Measurements from ENCODE around the gene ZNF195. TPM values are rescaled to one million over a fixed set of nuclear protein-coding genes. Genes with fewer than 3 reads are reported as not detected.
"Not testable (repeated sequence)": the region's sequence is repeated elsewhere in the genome, so short reads cannot be mapped to it uniquely, and the experiment has no call there.

Gene ZNF195
- total and polyA plus RNA-seq, 2 of the 8 experiments (the other 6 are each of a cell fraction or from before 2014, with no cell fraction given) = 23.9 to 88.6 TPM

DNA sequence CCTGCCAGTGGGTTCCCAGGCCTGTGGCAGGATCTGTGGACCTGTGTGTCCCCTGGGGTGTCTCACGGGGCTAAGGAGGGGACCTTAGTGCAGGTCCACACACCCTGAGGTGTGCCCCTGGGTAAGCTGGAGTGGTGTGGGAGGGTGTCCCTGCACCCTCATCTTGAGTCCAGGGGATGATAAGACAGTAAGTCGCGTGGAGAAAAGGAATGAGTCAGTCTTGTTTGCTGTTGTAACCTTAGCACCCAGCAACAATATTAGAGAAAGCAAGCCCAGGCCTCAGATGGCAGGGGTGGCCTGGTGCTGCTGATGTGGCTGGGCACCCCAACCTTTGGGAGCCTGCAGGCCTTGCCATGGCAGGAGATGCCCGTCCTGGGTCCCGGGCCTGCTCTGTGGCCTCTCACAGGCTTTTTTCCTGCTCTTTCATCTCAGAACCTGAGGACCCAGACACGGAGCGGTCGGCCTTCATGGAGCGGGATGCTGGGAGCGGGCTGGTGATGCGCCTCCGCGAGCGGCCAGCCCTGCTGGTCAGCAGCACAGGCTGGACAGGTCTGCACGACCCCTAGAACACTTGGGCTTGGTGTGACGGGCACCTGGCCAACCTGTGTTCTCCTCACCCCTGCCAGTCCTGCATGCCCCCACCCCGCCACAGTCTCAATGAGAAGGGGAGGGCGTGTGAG is 23.4 kb upstream of the ZNF195 start:
- not testable (repeated sequence) for H3K79me2 ChIP-seq (ENCODE audit: control insufficient read depth in 1 of 2, insufficient read depth in 2 of 2, low read length in 2 of 2); DNase-seq (ENCODE audit: low read depth in 1 of 2, low spot score in 2 of 2); H2AK5ac ChIP-seq (ENCODE audit: low read depth, low read length); H2BK5ac ChIP-seq (ENCODE audit: low read depth, low read length); H3K23me2 ChIP-seq (ENCODE audit: low read depth, low read length); H2BK15ac ChIP-seq (ENCODE audit: low read length); FAIRE-seq; H3K27me3 ChIP-seq (replicated peaks in 1 of 4; ENCODE audit: control insufficient read depth in 3 of 4, extremely low read depth in 1 of 4, insufficient read depth in 3 of 4, low read length in 3 of 4); H3K9ac ChIP-seq (replicated peaks in 1 of 4; ENCODE audit: extremely low read depth in 1 of 4, low read depth in 3 of 4, low read length in 3 of 4); H4K20me1 ChIP-seq (replicated peaks in 1 of 2; ENCODE audit: control insufficient read depth in 1 of 2, insufficient read depth in 2 of 2, low read length in 2 of 2); H2BK120ac ChIP-seq (replicated peaks; ENCODE audit: low read depth, low read length); H3K23ac ChIP-seq (ENCODE audit: insufficient read length); H3K27ac ChIP-seq (ENCODE audit: low read depth, low read length); H3K18ac ChIP-seq (ENCODE audit: extremely low read depth, low read length); H4K91ac ChIP-seq (replicated peaks; ENCODE audit: insufficient read length, low read length); H3K79me1 ChIP-seq (ENCODE audit: low read depth, low read length); H3K4me3 ChIP-seq (ENCODE audit: extremely low read depth in 1 of 4, insufficient read depth in 2 of 4, low read depth in 3 of 4, low read length in 4 of 4); H2BK12ac ChIP-seq (ENCODE audit: low read depth, low read length); H3K4ac ChIP-seq (replicated peaks; ENCODE audit: insufficient read length, low read depth, low read length); H4K8ac ChIP-seq (ENCODE audit: extremely low read depth, insufficient read depth, low read length); H3K9me3 ChIP-seq (ENCODE audit: insufficient read depth in 2 of 2, low read depth in 1 of 2, low read length in 1 of 2); H4K5ac ChIP-seq (ENCODE audit: insufficient read length, low read depth, low read length); H2BK20ac ChIP-seq (ENCODE audit: low read length); H3K56ac ChIP-seq (replicated peaks; ENCODE audit: insufficient read length, low read depth, low read length); H3K4me2 ChIP-seq (ENCODE audit: insufficient read depth in 1 of 2, low read depth in 2 of 2, low read length in 2 of 2); H3K14ac ChIP-seq (ENCODE audit: insufficient read length); H2AFZ ChIP-seq (ENCODE audit: low read length); H3K4me1 ChIP-seq (replicated peaks in 1 of 4; ENCODE audit: control insufficient read depth in 3 of 4, insufficient read depth in 4 of 4, low read length in 3 of 4)
- H3K36me3 ChIP-seq (ENCODE audit: control insufficient read depth in 2 of 4, insufficient read depth in 4 of 4, low read length in 3 of 4) = peaks cover 5 to 59% (median 21%) of the 10 kb centered on the region in 4 experiments
- ChIA-PET POLR2A (ENCODE audit: partially characterized antibody) (interaction anchor here (0.9 to 10.3 kb wide), 2 partner anchors 19 to 208 kb away, joined by 3 to 187 read pairs; partner anchors contain the start of gene ZNF195), CTCF (ENCODE audit: partially characterized antibody) (interaction anchor here (1.4 kb wide), 1 partner anchor 16 kb away, joined by 3 read pairs; no protein-coding TSS in a partner anchor)
- WGBS, 2 experiments (ENCODE audit: extremely low coverage in 1 of 2, insufficient coverage in 1 of 2, insufficient read length in 1 of 2, insufficient replicate concordance in 2 of 2, low coverage in 1 of 2, low lambda C conversion rate in 2 of 2, missing lambda C conversion rate in 1 of 2) = 96% methylated on average over 18 of the region's 18 CpGs; no CpG with 5 or more reads in 1 of the 2 experiments

Data from H1 (cell line).